ENCODE results near the gene PIEZO2. TPM values are rescaled to one million over a fixed set of nuclear protein-coding genes. Genes with fewer than 3 reads are reported as not detected.

The PIEZO2 gene
- 311 and 447 TPM in 2 replicates for total RNA-seq

DNA sequence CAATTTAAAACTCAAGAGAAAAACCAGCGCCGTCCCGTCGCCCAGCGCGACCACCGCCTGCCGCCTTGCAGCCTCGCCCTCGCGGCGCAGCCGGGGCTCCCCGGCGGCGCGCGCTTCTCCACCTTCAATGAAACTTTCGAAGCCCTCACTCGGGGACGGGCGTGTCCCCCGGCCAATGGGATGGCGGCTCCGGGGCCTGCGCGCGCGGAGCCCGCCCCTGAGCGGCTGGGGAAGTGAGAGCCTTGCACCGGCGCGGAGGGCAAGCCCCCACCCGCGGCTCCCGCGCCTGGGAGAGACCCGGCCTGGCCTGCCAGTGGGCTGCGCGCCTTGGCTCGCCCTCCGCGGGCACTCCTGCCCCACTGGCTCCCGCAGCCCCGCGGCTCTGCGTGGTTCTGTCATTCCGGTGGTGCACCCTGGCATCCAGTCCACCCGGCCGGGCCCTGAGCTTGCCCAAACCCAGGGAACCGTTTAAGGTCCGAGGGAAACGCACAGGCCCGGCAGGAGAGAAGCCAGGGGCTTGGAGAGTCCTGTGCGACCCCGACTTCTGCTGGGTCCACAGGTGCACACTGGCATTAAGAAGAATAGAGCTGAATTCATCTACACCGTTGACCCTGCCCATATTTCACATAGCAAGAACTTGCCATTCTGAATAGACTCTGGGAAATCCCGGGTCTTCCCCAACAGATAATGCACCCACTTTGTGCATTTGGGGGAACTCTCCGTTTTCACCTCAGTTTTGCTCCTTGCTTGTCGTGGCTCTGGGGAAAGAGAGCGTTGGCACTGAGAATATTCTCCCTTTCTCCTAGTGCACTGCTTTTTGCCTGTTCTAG lies at the start of gene PIEZO2:
PIEZO2 (minus strand) TSS at position 129 of the 830 bp plus-strand sequence. CDS start 981 bp downstream, outside the sequence.

